Ovary (tissue), 3 donors: Measurements from ENCODE around the gene SPDYE17.
"Not testable (repeated sequence)": the region's sequence is repeated elsewhere in the genome, so short reads cannot be mapped to it uniquely, and the experiment has no call there.

Source experiments
- CTCF ChIP-seq, 3 donors: fragments of 450-650 bp in 2 of 3; fragments of 200-600 bp in 1 of 3; IDR thresholded peaks; one replicate each; pipeline versions ENCODE4 v1.5.1 to v1.8.0; 2016 to 2022; ENCODE audit warnings: antibody characterized with exemption in 3 of 3, mild to moderate bottlenecking in 1 of 3
- EP300 ChIP-seq: sonication (generic); formaldehyde crosslinking; IDR thresholded peaks from one replicate; pipeline ENCODE4 v1.6.1; 2017; ENCODE audit warnings: antibody characterized with exemption
- POLR2A ChIP-seq: fragments of 450-650 bp; IDR thresholded peaks from one replicate; pipeline ENCODE4 v1.6.1; 2017; ENCODE audit warnings: antibody characterized with exemption, mild to moderate bottlenecking, moderate library complexity
- donor health status: DM: no; HTN: no; CAD: no.

GRCh38 chr7:76998764-76999450 is 33.3 kb downstream of the SPDYE17 start:
- TF ChIP-seq EP300; CTCF (IDR thresholded peaks at IDR 0.05); POLR2A: not testable (repeated sequence)
